Activated CD4-positive, CD25-positive, alpha-beta regulatory T cell treated with anti-CD3 and anti-CD28 coated beads, Interleukin-2, amount 50 U/mL, for 72 hours (primary cell): ENCODE measurements around the gene NECAP2.

Source experiments
- DNase-seq: peaks from one replicate; pipeline ENCODE4 v3.0.0; 2021

Gene NECAP2, protein sequence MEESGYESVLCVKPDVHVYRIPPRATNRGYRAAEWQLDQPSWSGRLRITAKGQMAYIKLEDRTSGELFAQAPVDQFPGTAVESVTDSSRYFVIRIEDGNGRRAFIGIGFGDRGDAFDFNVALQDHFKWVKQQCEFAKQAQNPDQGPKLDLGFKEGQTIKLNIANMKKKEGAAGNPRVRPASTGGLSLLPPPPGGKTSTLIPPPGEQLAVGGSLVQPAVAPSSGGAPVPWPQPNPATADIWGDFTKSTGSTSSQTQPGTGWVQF

GRCh38 chr1:16440470-16441281, at the start of gene NECAP2:
Gene NECAP2, plus strand, starts transcription at chr1:16440724. Its CDS starts 38 bp downstream, at chr1:16440762.
- peak; percentile 95 for DNase-seq

DNA sequence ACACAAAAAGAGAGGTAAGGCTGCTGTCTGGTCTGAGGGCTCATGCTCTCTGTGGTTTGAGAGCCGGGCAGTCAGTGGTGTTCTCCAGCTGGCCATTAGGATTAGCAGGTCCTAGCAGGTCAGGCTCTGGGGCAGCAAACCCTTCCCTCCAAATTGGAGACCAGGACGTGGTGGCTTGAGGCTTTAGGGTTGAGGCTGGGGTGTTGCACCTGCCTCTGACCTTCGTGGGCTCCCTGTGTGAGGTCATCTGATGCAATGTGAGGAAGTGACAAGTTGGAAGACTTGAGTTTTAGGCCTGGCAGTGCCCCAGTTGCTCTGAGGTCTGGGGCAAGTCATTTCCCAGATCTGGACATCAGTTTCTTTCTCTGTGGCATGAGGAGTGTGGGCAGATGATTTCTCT, 49.1 kb upstream of the NECAP2 start:
- DNase-seq: no peak

GRCh38 chr1:16392740-16393569, 47.6 kb upstream of the NECAP2 start:
- no peak for DNase-seq

DNA sequence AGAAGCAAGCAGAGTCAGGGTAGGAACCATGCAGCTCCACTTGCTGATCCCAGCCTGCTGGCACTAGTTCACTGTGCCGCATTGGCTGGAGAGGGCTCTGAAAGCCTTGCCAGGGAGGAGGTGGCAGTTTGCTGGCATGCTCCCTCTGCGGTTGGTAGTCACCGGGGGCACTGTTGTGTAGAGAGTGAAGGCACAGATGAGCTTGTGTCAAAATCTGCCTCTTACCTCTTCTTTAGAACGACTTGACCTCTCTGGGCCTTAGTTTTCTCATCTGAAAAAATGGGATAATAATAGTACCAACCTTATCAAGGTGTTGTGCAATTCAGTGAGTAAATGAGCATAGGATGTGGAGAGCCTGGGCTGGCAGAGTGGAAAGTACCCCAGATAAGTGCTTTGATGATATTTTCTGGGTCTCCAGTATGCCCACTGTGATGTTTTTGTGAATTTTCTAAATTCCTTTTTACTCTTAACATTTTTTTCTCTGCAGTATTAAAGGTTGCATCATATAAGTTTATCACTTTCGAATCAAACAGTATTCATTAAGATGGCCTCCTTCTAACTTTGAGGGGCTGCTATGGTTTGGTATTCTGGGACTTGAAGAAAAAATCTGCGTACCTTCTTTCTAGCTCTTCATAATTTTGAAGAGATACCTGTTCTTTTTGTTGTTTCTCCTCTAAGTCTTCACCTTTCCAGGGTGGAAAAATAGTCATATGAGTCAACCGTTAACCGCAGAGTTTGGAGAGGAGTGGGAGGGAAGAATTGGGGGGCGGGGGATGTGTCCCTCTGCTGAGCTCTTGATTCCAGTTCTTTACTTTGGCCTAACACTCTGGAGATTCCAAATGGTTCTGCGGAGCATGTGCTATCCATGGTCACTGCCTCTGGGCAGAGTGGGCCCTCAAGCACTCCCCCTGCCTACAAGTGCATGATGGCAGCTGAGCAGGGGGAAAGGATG, 46.7 kb upstream of the NECAP2 start:
- DNase-seq: no peak

DNA sequence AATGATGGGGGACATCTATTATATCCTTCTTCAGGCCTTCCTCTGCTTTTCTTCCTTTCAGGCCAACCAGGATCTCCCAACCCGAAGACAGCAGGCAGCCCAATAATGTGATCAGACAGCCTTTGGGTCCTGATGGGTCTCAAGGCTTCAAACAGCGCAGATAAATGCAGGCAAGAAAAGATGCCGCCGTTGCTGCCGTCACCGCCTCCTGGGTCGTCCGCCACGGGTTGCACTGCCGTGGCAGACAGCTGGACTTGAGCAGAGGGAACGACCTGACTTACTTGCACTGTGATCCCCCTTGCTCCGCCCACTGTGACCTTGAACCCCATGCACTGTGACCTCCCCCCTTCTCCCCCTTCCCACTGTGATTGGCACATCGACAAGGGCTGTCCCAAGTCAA, 45.5 kb upstream of the NECAP2 start:
- DNase-seq: no peak

GRCh38 chr1:16396591-16396990, 43.9 kb upstream of the NECAP2 start:
- no peak for DNase-seq

DNA sequence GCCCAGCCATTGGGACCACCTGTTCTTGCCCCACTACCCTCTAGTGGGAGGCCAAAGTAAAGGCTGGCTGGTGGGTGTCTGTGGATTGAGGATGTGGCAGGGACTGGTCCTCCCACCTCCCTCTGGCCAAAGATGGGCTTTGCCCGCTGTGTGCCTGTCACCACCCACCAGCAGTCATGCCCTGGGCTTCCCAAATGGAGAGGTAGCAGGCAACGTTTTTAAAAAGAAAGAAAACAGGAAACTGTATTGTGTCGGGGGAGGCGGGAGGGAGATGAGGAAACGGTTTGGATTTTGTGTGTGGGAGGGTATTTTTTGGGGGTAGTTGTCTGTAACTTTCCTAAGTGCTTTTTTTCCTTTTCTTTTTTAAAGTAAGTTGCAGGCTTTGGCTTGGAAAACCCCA, 43.4 kb upstream of the NECAP2 start:
- DNase-seq: no peak

DNA sequence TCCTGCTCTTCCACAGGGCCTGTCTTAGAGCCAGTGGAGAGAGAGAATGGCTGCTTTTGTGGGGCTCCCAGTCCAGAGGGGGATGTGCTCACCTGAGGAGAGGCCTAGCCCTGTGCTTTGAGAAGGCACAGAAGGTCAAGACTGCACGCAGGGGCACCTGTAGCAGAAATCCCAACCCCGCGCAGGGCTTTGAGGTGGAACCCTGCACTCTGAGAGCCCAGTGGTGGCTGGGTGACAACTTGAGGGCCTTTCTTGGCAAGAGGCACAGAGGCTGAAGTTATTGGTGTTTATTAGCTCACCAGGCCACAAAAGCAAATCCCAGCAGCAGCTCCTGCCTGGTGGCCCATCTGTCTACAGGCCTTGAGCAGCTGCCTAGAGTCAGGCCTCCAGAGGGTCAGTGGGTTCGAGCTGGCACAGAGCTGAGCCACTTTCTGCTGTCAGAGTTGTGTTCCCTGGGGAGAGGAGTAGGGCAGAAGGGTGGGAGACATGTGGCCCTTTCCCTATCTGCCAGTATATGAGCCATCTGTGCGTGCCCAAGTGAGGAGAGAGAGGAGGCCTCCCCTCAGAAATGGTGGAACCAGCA, 42.1 kb upstream of the NECAP2 start:
- no peak for DNase-seq

- DNase-seq: no peak
Observed at GRCh38 chr1:16402742-16403141, 37.8 kb upstream of the NECAP2 start.

DNA sequence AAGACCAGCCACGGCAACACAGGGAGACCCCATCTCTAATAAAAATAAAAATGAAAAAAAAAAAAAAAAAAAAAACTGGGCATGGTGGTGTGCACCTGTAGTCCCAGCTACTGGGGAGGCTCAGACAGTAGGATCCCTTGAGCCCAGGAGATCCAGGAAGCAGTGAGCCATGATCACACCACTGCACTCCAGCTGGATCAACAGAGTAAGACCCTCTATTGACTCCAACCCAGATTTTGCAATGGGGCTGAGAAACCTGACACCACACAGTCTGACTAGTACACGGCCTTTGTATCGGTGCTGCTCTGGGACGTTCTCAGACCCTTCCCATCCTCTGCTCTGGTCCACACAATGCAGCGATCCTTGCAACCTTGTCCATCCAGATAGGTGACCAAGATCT, 35.1 kb upstream of the NECAP2 start:
- no peak for DNase-seq

DNA sequence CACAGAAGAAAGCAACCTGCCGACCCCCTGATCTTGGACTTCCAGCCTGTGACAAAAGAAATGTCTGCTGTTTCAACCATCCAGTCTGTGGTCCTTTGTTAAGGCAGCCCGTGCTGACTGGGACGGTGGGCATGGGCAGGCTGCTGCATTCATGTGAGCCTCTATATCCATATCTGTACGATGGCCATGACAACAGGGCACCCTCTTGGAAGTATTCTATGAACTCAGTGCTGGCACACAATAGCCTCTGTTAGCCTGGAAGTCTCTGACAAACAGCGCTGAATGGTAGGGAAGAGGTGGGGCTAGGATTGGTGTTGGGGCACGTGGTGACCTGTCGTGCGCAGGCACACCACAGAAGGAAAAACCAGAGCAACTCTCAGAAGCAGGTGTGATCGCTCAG, 33.7 kb upstream of the NECAP2 start:
- DNase-seq: no peak

GRCh38 chr1:16409536-16410152, 30.9 kb upstream of the NECAP2 start:
- DNase-seq: no peak

- no peak for DNase-seq
Observed at GRCh38 chr1:16410803-16411202, 29.7 kb upstream of the NECAP2 start.

DNA sequence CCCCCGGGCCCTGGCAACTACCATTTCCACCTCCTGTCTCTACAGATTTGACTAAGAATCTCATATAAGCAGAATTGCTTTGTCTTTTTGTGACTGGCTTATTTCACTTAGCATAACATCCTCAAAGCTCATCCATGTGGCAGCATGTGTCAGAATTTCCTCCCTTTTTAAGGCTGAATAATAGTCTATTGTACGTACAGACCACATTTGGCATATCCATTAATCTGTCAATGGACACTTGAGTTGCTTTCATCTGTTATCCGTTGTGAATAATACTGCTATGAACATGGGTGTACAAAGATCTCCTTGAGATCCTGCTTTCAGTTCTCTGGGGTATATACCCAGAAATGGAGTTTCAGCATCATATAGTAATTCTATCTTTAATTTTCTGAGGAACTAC, 27.3 kb upstream of the NECAP2 start:
- DNase-seq: no peak

DNA sequence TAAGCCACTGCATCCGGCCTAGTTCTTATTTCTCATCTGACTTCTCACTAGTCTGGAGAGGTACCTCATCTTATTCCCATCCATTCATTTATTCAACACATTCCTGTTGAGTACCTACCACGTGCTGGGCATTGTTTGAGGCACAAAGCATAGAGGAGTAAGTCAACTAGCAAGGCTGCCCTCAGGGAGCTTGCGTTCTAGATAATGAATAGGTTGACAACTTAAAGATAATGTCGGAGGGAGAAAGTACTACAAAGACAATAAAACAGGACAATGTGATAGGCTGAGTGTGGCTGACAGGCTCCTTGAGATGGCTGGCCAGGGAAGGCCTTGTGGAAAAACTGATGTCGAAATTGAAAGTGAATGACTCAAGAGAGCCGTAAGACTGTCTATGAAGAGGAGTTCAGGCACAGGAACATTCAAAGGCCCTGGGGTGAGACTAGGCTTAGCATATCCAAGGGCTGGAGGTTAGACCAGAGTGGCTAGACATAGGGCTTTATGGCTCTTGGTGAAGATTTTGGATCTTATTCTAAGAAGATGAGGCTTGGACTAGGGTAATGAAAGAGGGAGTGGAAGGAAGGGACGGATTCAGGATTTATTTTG, 21.6 kb upstream of the NECAP2 start:
- DNase-seq: no peak

GRCh38 chr1:16420424-16421118, 20.0 kb upstream of the NECAP2 start:
- peak; percentile 36 for DNase-seq

- DNase-seq: no peak
Observed at GRCh38 chr1:16421201-16421600, 19.3 kb upstream of the NECAP2 start.

- no peak for DNase-seq
Observed at GRCh38 chr1:16422041-16422440, 18.5 kb upstream of the NECAP2 start.

- no peak for DNase-seq
Observed at GRCh38 chr1:16425125-16426025, 15.1 kb upstream of the NECAP2 start.
